Right ventricle myocardium superior (tissue), 1 donor: ENCODE data around the gene ZNF519. TPM values are rescaled to one million over a fixed set of nuclear protein-coding genes. Genes with fewer than 3 reads are reported as not detected.
"Not testable (repeated sequence)": the region's sequence is repeated elsewhere in the genome, so short reads cannot be mapped to it uniquely, and the experiment has no call there.

Experiments
- ATAC-seq: fragments of 200-7000 bp; cut with Tn5 transposase; one replicate; pipeline ENCODE4 v1.9.1; 2020; ENCODE audit warnings: mild to moderate bottlenecking; ENCODE audit not compliant: poor library complexity
- DNase-seq: peaks from one replicate; pipeline ENCODE4 v3.0.0-alpha.2; 2020
- intact Hi-C: fragments of 100-400 bp; cut with DNase I; formaldehyde crosslinking; loops from one replicate; pipeline ENCODE4 v1.11.2; 2022
- total RNA-seq: library from RNA; stranded (reverse); fragmentation: NEBNext Ultra II Directional; extraction: Animal tissue kit (Norgen Biotek cat#: 25700); gene quantifications from one replicate; pipeline ENCODE4 v1.2.1, GENCODE V29; 2021
- donor health status: DM: no; HTN: yes; CAD: no; lungs with severe emphysema.

Gene ZNF519
- total RNA-seq, 1 donor from 2014 or later: 2.7 TPM

DNA sequence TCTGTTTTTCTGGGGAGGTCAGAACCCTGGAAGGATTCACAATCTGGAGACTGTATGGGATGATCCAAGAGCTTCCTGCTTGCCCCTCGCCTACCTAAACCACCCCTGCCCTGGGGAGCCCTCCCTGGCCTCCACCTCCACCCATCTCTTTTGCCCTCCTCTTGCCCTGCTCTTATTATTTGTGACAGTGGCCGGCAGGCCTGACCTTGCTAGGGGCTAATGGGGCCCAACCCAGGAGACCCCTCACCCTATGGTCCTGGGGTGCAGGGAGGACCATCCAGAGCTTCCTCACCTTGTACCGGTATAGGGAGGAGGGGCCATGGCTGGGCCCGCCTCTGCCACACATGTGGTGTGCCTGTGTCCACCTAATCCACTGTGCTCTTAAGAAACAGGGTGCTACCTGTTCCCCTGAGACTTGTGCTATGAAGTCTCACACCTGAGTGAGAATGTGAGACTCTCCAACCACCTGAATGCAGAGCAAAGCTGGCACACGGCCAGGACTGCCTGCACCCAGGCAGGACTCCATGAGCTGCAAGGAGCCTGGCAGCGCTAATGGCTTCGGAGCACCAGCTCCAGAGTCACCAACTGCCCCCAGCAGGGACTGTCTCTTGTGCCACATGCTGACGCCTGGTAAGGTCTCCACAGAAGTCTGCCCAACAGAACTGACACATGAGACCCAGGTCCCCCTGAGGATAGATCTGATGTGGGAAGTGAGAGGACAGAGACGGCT is 17.1 kb upstream of the ZNF519 start:
- intact Hi-C loops, ATAC-seq, DNase-seq: not testable (repeated sequence)

DNA sequence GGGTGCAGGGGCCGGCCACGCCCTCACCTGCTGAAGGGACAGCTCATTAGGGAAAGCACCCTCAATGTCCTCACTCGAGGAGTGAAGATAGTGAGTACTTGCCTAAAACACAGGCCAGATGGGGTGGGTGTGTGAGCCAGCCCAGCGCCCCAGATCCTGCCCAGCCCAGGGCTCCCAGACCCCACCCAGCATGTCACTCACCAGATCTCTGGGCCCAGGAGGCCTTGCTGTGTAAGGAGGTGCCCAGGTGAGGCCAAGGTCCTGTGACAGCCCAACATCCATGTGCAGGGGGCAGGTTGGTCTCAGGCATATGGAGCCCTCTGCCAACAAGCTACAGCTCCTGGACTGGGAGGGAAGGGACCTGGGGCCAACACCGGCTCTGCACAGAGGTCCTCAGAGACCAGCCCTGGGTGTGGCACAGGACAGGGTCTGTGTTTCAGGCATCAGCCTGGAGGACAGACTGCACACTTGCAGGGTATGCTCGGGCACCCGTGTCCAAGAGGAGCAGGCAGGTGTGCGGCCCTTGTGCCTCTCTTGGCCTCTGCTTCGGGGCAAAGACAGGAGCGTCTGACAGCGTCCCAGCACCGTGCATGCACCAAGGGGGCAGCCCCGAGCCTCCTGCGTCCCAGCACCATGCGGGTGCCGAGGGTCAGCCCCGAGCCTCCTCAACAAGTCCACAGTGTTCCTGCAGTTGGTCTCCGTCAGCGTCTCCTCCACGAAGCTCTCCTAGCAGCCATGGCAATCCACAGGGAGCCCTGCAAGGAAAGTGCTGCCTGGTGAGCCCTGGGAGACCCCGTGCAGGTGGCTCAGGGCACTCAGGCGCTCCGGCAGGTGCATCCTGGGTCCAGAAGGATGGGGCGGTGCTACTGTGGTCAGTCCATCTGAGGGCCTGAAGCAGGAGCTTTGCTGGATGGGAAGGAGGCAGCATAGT is 16.0 kb upstream of the ZNF519 start:
- ATAC-seq, DNase-seq, intact Hi-C loops: not testable (repeated sequence)

DNA sequence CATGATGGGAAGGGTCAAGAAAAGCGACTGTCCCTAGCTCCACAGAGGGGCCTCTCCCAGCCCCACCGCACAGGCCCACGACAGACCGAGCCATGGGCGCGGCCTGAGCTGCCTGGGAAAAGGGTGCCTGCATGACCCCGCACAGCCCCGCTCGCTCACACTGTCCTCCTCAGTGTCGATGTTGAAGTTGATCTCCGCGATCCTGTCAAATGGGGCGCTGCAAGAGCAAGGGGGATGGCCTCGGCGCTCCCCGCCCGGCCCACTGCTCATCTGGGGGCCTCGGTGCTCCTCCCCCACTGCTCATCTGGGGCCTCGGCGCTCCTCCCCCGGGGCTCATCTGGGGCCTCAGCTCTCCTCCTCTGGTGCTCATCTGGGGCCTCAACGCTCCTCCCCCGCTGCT is 14.5 kb upstream of the ZNF519 start:
- ATAC-seq, DNase-seq, intact Hi-C loops: not testable (repeated sequence)

DNA sequence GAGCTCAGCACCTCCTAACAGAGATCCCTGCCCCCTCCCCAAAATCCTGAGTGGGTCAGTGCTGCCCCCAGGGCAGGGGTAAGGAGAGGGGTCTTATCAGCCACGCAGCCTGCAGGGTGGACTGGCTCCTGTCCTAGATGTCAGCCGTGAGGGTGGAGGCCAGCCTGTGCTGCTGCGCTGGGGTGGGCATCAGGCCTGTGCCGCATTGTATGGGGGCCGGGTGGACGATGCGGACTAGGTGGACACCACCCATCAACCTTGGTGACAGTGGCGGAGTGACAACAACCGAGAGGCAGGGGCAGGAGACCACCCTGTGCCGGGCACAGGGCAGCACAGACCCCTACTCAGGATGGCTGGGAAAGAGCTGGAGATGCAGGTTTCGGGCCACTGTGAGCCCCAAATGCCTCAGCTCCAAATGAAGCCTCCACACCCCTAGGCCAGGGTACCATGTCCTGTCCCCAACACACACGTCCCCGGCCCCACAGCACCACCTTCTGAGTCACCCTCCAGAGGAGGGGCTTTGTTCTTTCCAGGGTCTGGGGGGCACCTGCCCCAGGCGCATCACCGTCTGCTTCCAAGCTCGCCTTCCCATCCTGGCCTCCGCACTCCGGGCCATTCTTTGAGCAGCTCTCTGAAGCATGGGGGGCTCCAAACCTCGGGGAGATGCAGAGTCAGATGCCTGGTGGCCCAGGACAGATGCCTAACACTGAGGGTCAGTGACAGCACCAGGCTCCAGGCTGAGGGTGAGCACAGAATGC is 13.5 kb upstream of the ZNF519 start:
- DNase-seq, intact Hi-C loops, ATAC-seq: not testable (repeated sequence)

DNA sequence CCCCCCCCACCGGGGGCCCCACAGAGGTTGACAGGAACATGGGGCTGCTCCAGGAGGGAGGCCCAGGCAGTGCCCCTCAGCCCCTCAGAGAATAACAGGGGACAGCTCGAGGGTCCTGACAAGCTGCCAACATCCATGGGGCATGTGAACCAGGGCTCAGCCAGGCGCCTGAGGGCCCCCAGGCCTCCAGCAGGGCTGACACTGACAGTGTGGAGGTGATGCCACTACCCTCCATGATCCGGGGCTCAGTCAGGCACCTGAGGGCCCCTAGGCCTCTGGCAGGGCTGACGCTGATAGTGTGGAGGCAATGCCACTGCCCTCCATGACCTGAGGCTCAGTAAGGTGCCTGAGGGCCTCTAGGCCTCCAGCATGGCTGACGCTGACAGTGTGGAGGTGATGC is 12.8 kb upstream of the ZNF519 start:
- intact Hi-C loops, DNase-seq, ATAC-seq: not testable (repeated sequence)

DNA sequence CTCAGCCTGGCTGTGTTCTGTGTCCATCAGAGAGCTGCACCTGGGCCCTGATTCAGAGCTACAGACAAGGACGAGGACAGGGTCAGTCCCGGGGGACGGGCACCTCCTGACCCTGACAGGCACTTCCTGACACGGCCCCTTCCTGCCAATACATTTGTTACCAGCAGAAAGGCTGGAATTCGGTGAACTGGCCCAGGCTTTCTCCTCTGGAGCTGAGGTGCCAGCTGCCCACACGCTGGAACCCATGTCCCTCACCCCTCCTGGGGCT is 12.3 kb upstream of the ZNF519 start:
- DNase-seq (no peak), ATAC-seq (no peak)
- intact Hi-C loops: no loop called here

DNA sequence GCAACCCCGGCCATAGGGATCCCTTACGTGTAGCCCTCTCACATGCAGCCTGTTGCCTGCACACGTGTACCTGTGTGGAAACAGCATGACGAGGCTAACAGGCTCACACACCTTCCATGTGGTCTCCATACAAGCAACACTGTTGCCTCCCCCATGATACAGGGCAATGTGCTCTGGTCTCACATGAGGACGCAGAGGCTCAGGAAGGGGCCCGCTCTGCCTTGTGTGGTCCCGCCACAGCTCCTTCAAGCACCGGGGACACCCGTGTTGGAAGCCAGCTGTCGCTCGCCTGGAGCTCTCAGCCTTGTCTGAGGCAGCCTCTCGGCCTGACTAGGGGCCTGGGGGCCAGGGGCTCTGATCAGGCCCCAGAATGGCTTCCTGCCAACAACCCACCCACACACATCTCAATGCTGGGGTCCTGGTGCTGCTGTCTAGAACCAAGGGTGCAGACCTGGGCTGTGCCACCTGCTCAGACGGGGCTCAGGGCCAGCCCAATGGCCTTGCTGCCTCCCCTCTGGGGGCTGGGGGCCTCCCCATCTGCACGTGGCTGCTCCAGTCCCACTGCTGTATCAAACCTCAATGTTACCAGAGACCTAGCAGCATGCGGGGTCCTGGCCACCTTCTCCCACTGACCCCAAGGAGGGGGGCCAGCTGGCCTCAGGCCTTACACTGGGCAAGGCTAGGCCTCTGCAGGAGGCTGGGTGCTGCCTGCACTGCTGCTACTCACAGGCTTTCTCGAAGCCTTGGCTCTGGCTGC is 11.8 kb upstream of the ZNF519 start:
- ATAC-seq: not testable (repeated sequence)

DNA sequence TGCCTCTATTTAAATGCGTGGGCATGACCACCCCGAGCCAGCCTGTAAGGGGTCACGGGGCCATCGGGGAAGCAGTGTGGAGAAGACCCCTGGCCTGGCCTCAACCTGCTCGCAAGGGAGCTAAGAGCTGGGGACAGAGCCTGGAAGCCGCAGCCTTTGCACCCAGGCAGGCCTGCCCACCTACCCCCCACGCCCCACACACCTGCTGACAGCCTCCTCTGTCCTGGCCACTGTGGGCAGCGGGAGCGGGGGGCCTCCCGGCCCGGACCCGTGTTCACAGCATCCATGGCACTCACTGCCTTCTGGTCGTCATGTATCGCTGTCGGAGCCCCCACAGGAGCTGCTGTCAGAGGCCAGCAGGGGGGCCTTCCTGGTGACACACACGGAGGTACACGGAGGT is 11.2 kb upstream of the ZNF519 start:
- ATAC-seq, DNase-seq, intact Hi-C loops: not testable (repeated sequence)

More for the DNA sequence above, 11.8 kb upstream of the ZNF519 start:
- intact Hi-C loops, DNase-seq: not testable (repeated sequence)

DNA sequence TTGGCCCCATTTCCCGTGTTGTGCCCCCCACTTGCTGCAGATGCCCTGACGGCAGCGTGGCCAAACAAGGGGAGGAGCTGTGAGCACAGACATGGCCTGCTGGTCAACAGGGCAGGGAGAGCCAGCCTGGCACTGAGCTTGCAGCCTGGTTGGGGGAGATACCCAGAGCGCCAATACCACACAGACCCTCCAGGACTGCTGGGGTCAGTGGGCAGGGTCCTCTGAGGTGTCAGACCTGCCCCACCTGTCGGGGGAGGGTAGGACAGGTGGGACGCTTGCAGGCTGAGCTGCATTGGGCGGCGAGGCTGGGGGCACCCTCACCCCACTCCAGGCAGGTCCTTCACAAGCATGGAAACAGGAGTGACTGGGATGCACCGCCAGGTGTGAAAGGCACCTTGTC is 9.9 kb upstream of the ZNF519 start:
- ATAC-seq, DNase-seq, intact Hi-C loops: not testable (repeated sequence)

DNA sequence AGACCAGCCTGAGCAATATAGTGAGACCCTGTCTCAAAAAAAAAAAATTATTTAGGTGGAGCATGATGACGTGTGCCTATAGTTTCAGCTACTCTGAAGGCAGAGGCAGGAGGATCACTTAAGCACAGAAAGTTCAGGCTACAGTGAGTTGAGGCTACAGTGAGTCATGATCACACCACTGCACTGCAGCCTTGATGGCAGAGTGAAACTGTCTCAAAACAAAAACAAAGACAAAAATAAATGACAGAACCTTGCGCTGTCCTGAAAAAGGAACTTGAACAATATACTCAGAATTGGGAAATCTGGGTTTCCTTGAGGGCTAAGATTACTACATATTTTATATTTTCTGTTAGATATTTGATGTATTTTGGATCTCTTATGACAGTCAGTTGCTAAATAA is 7.3 kb upstream of the ZNF519 start:
- ATAC-seq, intact Hi-C loops, DNase-seq: not testable (repeated sequence)

DNA sequence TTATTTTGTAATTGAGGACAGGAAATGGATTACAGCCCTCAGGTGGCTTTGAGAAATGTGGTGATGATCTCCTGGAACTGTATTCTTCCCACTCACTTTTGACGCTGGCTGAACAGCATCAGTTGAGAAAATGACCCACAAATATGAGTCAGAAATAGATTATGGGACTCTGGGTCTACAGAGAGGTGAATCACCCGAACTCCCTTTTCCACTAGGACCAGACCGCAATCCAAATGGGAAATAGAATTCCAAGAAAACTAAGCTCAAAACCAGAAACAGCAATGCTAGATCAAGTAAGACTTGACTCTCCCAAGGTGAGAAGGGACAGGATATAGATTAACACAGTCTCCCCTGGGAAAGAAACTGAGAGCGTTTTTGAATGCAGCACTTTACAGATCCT is 5.7 kb upstream of the ZNF519 start:
- intact Hi-C loops, DNase-seq, ATAC-seq: not testable (repeated sequence)

DNA sequence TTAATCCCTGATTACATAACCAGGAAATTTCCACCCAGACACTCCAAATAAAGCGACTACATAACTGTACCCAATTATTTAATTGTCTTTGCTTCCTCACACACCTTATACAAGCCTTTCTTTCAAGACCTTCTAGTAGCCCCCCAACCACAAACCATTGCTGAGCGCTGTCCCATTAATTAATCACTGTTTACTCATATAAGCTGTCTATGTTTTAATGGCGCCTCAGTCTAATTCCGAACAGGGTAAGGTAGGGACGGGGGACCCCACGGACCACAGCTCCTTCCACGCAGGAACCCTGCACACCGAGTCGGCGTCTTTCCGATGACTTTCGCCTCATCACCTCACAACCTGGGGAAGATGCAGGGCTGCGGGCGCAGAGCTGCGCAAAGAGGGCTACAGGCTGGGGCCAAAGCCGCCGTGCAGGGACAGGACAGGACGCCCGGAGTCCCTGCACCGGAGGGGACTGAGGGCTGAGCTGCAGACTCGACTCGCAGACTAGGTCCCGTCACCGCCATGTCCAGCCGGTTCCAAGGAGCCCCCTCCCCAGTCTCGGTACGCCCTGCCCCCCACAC is 452 bp downstream of the ZNF519 start:
- intact Hi-C loops, DNase-seq: not testable (repeated sequence)
- ATAC-seq: peak; percentile 52

DNA sequence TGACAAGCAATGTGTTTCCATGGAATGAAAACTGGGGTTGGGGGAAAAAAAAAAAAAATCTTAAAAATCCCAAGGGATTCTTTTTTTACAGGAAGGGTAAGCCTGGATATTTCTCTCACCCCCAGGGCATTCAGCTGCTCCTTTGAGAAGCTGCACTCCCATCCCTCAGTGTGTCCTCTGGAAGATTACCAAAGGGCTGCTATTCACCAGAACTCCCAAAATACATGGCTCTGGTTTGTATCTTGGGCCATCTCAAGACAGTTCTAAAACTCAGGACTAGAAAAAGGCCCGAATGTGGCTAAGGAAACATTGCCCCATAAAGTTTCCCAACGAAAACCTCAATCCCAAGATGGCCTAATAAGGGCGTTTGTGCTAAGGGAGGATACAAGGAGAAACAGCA is 1.4 kb downstream of the ZNF519 start:
- ATAC-seq, DNase-seq, intact Hi-C loops: not testable (repeated sequence)

DNA sequence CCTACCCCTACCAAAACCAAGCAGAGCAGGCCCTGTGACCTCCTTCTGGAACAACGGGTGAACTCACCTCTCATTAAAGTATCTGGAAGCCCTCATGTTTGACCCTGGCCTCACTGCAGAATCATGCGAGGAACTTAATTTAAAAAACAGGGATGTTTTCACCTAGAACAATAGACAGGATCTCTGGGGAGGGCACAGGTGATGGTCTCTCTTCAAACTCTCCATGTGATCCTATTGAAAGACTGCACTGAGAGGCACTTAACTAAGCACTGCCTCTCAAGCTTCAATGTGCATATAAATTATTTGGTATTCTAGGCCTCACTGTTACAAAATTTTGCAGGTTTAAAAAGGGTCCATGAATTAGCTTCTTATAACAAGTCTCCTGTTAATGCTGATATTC is 7.5 kb downstream of the ZNF519 start:
- DNase-seq: no peak
- intact Hi-C loops: no loop called here
- ATAC-seq: no peak

DNA sequence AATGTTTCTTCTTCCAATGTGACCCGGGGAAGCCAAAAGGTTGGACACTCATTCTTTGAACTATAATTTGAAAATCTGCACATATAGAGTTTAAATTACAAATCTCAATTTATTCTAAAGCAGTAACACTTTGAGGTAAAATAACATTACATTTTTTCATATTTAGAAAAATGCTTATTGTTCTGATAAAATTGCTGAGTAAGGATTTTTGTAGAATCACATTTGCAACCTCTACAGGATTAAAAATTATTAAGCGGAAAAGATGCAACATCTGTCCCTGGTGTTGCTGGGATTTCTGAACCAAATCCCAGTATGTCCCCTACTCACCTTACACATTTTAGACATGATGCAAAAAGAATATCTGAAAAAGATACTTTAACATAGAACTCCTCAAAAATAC is 10.1 kb downstream of the ZNF519 start:
- DNase-seq (no peak), ATAC-seq (no peak)
- intact Hi-C loops: no loop called here

DNA sequence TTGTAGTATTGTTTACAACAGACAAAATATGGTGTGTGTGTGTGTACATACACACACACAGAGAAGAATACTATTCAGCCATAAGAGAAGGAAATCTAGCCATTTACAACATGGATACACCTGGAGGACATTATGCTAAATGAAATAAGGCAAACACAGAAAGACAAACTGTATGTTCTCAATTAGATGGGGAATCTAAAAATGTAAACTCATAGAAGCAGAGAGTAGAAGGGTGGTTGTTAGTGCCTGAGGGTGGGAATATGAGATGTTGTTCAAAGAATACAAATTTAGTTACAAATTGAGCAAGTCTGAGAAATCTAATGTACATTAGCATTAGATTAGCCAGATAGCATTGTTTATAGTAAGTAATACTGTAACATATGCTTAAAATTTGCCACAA is 11.3 kb downstream of the ZNF519 start:
- DNase-seq: no peak
- no peak for ATAC-seq
- intact Hi-C loops: no loop called here

DNA sequence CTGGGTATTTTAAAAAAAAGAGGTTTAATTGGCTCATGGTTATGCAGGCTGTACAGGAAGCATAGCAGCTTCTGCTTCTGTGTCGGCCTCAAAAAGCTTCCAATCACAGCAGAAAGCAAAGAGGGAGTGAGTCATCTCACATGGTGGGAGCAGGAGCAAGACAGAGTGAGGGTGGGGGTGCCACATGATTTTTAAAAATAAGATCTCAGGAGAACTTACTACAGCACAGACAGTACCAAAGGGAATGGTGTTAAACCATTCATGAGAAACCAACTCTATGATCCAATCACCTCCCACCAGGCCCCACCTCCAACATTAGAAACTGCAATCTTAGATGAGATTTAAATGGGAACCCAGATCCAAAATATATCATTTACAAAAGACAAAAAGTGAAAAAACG is 14.6 kb downstream of the ZNF519 start:
- intact Hi-C loops: no loop called here
- DNase-seq (no peak), ATAC-seq (no peak)

DNA sequence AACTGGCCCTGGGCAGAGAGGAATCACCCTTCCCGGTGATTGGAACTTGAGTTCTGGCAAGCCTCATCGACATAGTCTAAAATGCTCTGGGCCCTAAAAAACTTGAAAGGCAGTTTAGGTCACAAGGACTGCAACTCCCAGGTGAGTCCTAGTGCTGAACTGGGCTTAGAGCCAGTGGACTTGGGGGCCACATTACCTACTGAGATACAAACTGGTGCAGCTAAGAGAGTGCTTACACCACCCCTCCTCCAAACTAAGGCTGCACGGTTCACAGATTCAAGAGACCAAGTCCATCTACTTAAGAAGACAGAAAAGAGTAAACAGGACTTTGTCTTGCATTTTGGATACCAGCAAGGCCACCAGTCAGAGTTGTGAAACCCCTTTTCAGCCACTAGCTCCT is 25.3 kb downstream of the ZNF519 start:
- no peak for ATAC-seq
- no peak for DNase-seq
- intact Hi-C loops: no loop called here
